Measurements from ENCODE around the gene ABCD2. TPM values are rescaled to one million over a fixed set of nuclear protein-coding genes. Genes with fewer than 3 reads are reported as not detected.
"Not testable (repeated sequence)": the region's sequence is repeated elsewhere in the genome, so short reads cannot be mapped to it uniquely, and the experiment has no call there.

Gene ABCD2
- total RNA-seq, 1 donor from 2014 or later: 5.8 TPM

- intact Hi-C loops (cut with micrococcal nuclease): loop anchor here (1.0 kb wide), 1 partner anchor 10 kb away; no protein-coding TSS in a partner anchor
- Mint-ChIP-seq H3K27me3 (ENCODE audit: low read depth) (no peaks in the 10 kb centered on the region), H3K4me3 (ENCODE audit: low read depth) (no peak overlapping the region), H3K27ac (no peak overlapping the region), H3K9me3 (no peaks in the 10 kb centered on the region), H3K4me1 (ENCODE audit: low read depth) (peaks cover 53% of the 10 kb centered on the region), H3K36me3 (ENCODE audit: low read depth) (peaks cover 68% of the 10 kb centered on the region)
- no peak for DNase-seq (ENCODE audit: low spot score)
Observed at GRCh38 chr12:39610436-39611025, 9.1 kb downstream of the ABCD2 start.

GRCh38 chr12:39606712-39607423 lies 12.7 kb downstream of the ABCD2 start:
- intact Hi-C loops (cut with micrococcal nuclease): no loop called here
- no peak overlapping the region for H3K27ac Mint-ChIP-seq
- no peak for DNase-seq (ENCODE audit: low spot score)
- H3K27me3 Mint-ChIP-seq (ENCODE audit: low read depth): no peaks in the 10 kb centered on the region
- H3K4me3 Mint-ChIP-seq (ENCODE audit: low read depth): no peak overlapping the region
- H3K4me1 Mint-ChIP-seq (ENCODE audit: low read depth): peaks cover 36% of the 10 kb centered on the region
- peaks cover 59% of the 10 kb centered on the region for H3K36me3 Mint-ChIP-seq (ENCODE audit: low read depth)
- H3K9me3 Mint-ChIP-seq: no peaks in the 10 kb centered on the region

- Mint-ChIP-seq H3K4me3 (ENCODE audit: low read depth) (no peak overlapping the region), H3K36me3 (ENCODE audit: low read depth) (peaks cover 56% of the 10 kb centered on the region), H3K27me3 (ENCODE audit: low read depth) (no peaks in the 10 kb centered on the region), H3K9me3 (no peaks in the 10 kb centered on the region), H3K27ac (no peak overlapping the region), H3K4me1 (ENCODE audit: low read depth) (peaks cover 29% of the 10 kb centered on the region)
- DNase-seq (ENCODE audit: low spot score): no peak
- intact Hi-C loops (cut with micrococcal nuclease): no loop called here
Observed at GRCh38 chr12:39605996-39606395, 13.6 kb downstream of the ABCD2 start.

GRCh38 chr12:39605501-39605900 lies 14.1 kb downstream of the ABCD2 start:
- H3K4me1 Mint-ChIP-seq (ENCODE audit: low read depth): peaks cover 24% of the 10 kb centered on the region
- H3K27ac Mint-ChIP-seq: no peak overlapping the region
- intact Hi-C loops (cut with micrococcal nuclease): no loop called here
- DNase-seq (ENCODE audit: low spot score): no peak
- no peaks in the 10 kb centered on the region for H3K9me3 Mint-ChIP-seq
- H3K36me3 Mint-ChIP-seq (ENCODE audit: low read depth): peaks cover 52% of the 10 kb centered on the region
- H3K27me3 Mint-ChIP-seq (ENCODE audit: low read depth): no peaks in the 10 kb centered on the region
- no peak overlapping the region for H3K4me3 Mint-ChIP-seq (ENCODE audit: low read depth)

- Mint-ChIP-seq H3K36me3 (ENCODE audit: low read depth) (peaks cover 46% of the 10 kb centered on the region), H3K4me1 (ENCODE audit: low read depth) (peaks cover 16% of the 10 kb centered on the region), H3K9me3 (no peaks in the 10 kb centered on the region), H3K27me3 (ENCODE audit: low read depth) (no peaks in the 10 kb centered on the region), H3K4me3 (ENCODE audit: low read depth) (no peak overlapping the region), H3K27ac (no peak overlapping the region)
- no peak for DNase-seq (ENCODE audit: low spot score)
- intact Hi-C loops (cut with micrococcal nuclease): no loop called here
Observed at GRCh38 chr12:39603065-39603464, 16.5 kb downstream of the ABCD2 start.

- H3K4me3 Mint-ChIP-seq (ENCODE audit: low read depth); H3K27me3 Mint-ChIP-seq (ENCODE audit: low read depth); DNase-seq (ENCODE audit: low spot score); H3K27ac Mint-ChIP-seq; H3K9me3 Mint-ChIP-seq; intact Hi-C loops (cut with micrococcal nuclease): not testable (repeated sequence)
- peaks cover 50% of the 10 kb centered on the region for H3K36me3 Mint-ChIP-seq (ENCODE audit: low read depth)
- peaks cover 15% of the 10 kb centered on the region for H3K4me1 Mint-ChIP-seq (ENCODE audit: low read depth)
Observed at GRCh38 chr12:39601951-39602350, 17.7 kb downstream of the ABCD2 start.

GRCh38 chr12:39595928-39596327 lies 23.7 kb downstream of the ABCD2 start:
- Mint-ChIP-seq H3K36me3 (ENCODE audit: low read depth) (peaks cover 48% of the 10 kb centered on the region), H3K4me1 (ENCODE audit: low read depth) (peaks cover 3% of the 10 kb centered on the region), H3K27me3 (ENCODE audit: low read depth) (no peaks in the 10 kb centered on the region), H3K4me3 (ENCODE audit: low read depth) (no peak overlapping the region), H3K27ac (peak overlapping the region; percentile 59), H3K9me3 (no peaks in the 10 kb centered on the region)
- no peak for DNase-seq (ENCODE audit: low spot score)
- intact Hi-C loops (cut with micrococcal nuclease): no loop called here

- Mint-ChIP-seq H3K36me3 (ENCODE audit: low read depth) (peaks cover 46% of the 10 kb centered on the region), H3K27me3 (ENCODE audit: low read depth) (no peaks in the 10 kb centered on the region)
Observed at GRCh38 chr12:39592295-39592694, 27.3 kb downstream of the ABCD2 start.

GRCh38 chr12:39588348-39588747 lies 31.3 kb downstream of the ABCD2 start:
- Mint-ChIP-seq H3K4me1 (ENCODE audit: low read depth) (peaks cover 11% of the 10 kb centered on the region), H3K27me3 (ENCODE audit: low read depth) (no peaks in the 10 kb centered on the region), H3K27ac (no peak overlapping the region), H3K4me3 (ENCODE audit: low read depth) (no peak overlapping the region), H3K36me3 (ENCODE audit: low read depth) (peaks cover 61% of the 10 kb centered on the region), H3K9me3 (no peaks in the 10 kb centered on the region)
- intact Hi-C loops (cut with micrococcal nuclease): no loop called here
- DNase-seq (ENCODE audit: low spot score): no peak

More at GRCh38 chr12:39592295-39592694, 27.3 kb downstream of the ABCD2 start:
- H3K9me3 Mint-ChIP-seq: no peaks in the 10 kb centered on the region
- no peak for DNase-seq (ENCODE audit: low spot score)
- peaks cover 13% of the 10 kb centered on the region for H3K4me1 Mint-ChIP-seq (ENCODE audit: low read depth)
- H3K27ac Mint-ChIP-seq: no peak overlapping the region
- intact Hi-C loops (cut with micrococcal nuclease): no loop called here
- H3K4me3 Mint-ChIP-seq (ENCODE audit: low read depth): no peak overlapping the region

- intact Hi-C loops (cut with micrococcal nuclease): loop anchor here (1.0 kb wide), 1 partner anchor 104 kb away; no protein-coding TSS in a partner anchor
- H3K27ac Mint-ChIP-seq: no peak overlapping the region
Observed at GRCh38 chr12:39587225-39587624, 32.4 kb downstream of the ABCD2 start.

GRCh38 chr12:39586816-39587215 lies 32.8 kb downstream of the ABCD2 start:
- Mint-ChIP-seq H3K4me3 (ENCODE audit: low read depth) (no peak overlapping the region), H3K9me3 (no peaks in the 10 kb centered on the region), H3K27ac (no peak overlapping the region), H3K27me3 (ENCODE audit: low read depth) (no peaks in the 10 kb centered on the region), H3K36me3 (ENCODE audit: low read depth) (peaks cover 55% of the 10 kb centered on the region), H3K4me1 (ENCODE audit: low read depth) (peaks cover 11% of the 10 kb centered on the region)
- intact Hi-C loops (cut with micrococcal nuclease): loop anchor here (1.0 kb wide), 1 partner anchor 104 kb away; no protein-coding TSS in a partner anchor
- no peak for DNase-seq (ENCODE audit: low spot score)

More at GRCh38 chr12:39587225-39587624, 32.4 kb downstream of the ABCD2 start:
- Mint-ChIP-seq H3K4me3 (ENCODE audit: low read depth) (no peak overlapping the region), H3K9me3 (no peaks in the 10 kb centered on the region), H3K4me1 (ENCODE audit: low read depth) (peaks cover 11% of the 10 kb centered on the region), H3K36me3 (ENCODE audit: low read depth) (peaks cover 59% of the 10 kb centered on the region), H3K27me3 (ENCODE audit: low read depth) (no peaks in the 10 kb centered on the region)
- DNase-seq (ENCODE audit: low spot score): no peak

GRCh38 chr12:39581592-39581991 lies 38.0 kb downstream of the ABCD2 start:
- Mint-ChIP-seq H3K4me3 (ENCODE audit: low read depth) (no peak overlapping the region), H3K36me3 (ENCODE audit: low read depth) (peaks cover 56% of the 10 kb centered on the region), H3K9me3 (no peaks in the 10 kb centered on the region), H3K4me1 (ENCODE audit: low read depth) (peaks cover 1% of the 10 kb centered on the region), H3K27ac (no peak overlapping the region), H3K27me3 (ENCODE audit: low read depth) (no peaks in the 10 kb centered on the region)
- intact Hi-C loops (cut with micrococcal nuclease): no loop called here
- DNase-seq (ENCODE audit: low spot score): no peak

GRCh38 chr12:39575498-39575875 lies 44.1 kb downstream of the ABCD2 start:
- peaks cover 74% of the 10 kb centered on the region for H3K36me3 Mint-ChIP-seq (ENCODE audit: low read depth)
- no peak for DNase-seq (ENCODE audit: low spot score)
- H3K4me1 Mint-ChIP-seq (ENCODE audit: low read depth): peaks cover 4% of the 10 kb centered on the region
- H3K4me3 Mint-ChIP-seq (ENCODE audit: low read depth): no peak overlapping the region
- no peak overlapping the region for H3K27ac Mint-ChIP-seq
- no peaks in the 10 kb centered on the region for H3K27me3 Mint-ChIP-seq (ENCODE audit: low read depth)
- intact Hi-C loops (cut with micrococcal nuclease): no loop called here
- H3K9me3 Mint-ChIP-seq: peaks cover 8% of the 10 kb centered on the region
